Endometrium (tissue), 2 donors: ENCODE results near the gene OR2L2.
"Not testable (repeated sequence)": the region's sequence is repeated elsewhere in the genome, so short reads cannot be mapped to it uniquely, and the experiment has no call there.

Experiments
- FAIRE-seq: peaks from 2 replicates; lab custom pipeline; 2012; peaks lifted over from hg19 to GRCh38; lab: Jason Lieb, UNC
- donor health status: control.
- donor health status: control.

Gene OR2L2, protein sequence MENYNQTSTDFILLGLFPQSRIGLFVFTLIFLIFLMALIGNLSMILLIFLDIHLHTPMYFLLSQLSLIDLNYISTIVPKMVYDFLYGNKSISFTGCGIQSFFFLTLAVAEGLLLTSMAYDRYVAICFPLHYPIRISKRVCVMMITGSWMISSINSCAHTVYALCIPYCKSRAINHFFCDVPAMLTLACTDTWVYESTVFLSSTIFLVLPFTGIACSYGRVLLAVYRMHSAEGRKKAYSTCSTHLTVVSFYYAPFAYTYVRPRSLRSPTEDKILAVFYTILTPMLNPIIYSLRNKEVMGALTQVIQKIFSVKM

DNA sequence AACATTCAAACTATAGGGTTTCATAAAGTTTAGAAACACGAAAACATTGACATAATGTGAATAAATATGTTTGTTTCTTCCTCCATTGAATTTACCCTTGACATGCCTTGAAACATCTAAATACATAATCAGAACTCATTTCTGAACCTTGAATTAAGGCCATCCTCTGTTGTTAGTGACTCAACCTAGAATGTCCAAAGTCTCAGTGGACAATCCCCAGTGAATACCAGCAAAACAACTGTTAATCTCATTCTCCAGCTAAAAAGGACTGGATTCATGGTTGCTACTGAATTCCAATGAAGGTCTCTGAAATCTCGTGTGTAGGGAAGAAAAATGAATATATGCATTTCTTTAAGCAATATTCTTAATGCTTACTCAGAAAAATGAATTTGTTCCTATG is at the start of gene OR2L2:
Gene OR2L2, plus strand, starts transcription at position 301 of the 400 bp plus-strand sequence. CDS start 8,198 bp downstream, outside the sequence.
- no peak for FAIRE-seq

DNA sequence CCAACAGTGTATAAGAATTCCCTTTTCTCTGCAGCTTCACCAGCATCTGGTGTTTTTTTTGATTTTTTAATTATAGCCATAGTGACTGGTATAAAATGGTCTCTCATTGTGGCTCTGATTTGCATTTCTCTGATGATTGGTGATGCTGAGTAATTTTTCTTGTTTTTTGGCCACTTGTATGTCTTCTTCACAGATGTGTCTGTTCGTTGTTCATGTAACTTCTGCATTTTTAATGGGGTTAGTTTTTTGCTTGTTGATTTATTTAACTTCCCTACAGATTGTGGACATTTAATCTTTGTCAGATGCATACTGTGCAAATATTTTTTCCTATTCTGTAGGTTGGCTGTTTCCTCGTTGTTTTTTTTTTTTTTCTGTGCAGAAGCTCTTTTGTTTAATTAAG is 36.9 kb upstream of the OR2L2 start:
- FAIRE-seq = no peak

DNA sequence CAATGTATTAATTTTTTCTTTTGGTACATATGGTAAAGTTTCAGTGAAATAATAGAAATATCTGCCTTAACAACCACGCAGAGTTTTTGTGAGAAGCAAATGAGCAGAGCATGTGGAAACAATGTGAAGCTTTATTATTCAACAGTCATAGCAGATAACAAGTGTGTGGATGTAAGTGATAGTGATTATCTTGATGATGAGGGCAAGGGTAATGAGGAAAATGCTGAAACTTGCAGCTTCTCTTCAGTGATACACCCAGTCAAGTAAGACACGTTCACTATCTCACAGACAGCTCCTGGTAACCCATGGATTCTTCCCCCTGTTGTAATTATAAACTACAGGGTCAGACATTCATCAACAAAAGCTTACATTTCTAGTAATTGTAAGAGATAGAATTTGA is 31.1 kb upstream of the OR2L2 start:
- FAIRE-seq = no peak

DNA sequence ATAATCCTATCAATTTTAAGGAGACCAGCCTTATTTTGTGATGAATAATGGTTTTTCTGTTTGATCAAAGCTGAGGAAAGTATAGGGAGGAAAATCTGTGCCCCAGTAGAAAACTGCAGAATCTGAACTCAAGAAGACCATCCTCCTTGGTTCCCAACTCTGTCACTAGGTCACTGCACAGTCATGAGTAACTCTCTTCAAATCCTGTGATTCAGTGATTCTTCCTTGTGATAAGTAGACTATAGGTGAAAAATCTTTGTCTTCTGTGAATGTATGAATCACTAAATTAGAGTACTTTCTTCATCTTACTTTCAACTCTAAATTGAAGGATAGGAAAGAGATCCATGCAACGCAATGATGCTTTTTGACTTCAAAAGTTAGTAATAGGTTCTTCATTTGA is 29.7 kb upstream of the OR2L2 start:
- no peak for FAIRE-seq

DNA sequence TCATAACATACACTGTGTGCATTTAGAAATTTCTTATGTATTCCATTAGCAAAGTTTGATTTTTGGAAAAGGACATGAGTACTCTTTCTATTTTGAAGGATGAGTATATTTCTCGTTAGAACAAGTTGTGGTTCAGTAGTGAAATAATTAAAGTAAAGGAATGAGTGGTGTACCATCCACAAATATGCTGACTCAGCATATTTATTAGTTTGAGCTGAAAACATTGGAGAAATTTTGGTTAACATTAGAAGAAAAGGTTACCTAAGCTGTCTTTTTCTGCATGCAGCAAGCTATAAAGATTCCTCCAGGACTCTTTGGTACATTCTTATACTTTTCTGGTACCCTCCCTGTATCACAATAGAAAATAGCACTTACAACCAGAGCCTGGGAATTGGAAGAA is 22.1 kb upstream of the OR2L2 start:
- no peak for FAIRE-seq

DNA sequence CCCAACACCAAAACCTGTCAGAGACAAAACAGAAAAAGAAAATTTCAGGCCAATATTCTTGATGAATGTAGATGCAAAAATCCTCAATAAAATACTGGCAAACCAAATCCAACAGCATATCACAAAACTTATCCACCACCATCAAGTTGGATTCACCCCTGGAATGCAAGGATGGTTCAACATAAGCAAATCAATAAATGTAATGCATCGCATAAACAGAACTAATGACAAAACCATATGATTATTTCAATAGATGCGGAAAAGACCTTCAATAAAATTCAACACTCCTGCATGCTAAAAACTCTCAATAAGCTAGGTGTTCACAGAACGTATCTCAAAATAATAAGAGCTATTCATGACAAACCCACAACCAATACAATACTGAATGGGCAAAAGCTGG is 20.2 kb upstream of the OR2L2 start:
- no peak for FAIRE-seq

DNA sequence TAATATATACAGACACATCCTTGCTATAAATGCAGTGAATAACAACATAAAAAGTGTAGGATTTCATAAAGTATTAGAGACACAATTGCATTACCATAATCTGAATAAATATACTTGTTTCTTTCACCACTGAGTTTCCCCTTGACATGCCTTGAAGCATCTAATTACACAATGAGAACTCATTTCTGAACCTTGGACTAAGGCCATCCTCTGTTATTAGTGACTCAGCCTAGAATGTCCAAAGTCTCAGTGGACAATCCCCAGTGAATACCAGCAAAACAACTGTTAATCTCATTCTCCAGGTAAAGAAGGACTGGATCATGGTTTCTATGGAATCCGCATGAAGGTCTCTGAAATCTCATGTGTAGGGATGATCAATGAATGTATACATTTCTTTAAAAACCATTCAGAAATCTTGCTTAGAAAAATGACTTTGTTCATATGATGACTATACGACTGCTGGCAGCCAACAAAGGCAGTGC is 16.6 kb upstream of the OR2L2 start, which contains the start of gene OR2L5:
Gene OR2L5, plus strand, starts transcription at position 432 of the 482 bp plus-strand sequence. CDS start 8,288 bp downstream, outside the sequence.
- no peak for FAIRE-seq

DNA sequence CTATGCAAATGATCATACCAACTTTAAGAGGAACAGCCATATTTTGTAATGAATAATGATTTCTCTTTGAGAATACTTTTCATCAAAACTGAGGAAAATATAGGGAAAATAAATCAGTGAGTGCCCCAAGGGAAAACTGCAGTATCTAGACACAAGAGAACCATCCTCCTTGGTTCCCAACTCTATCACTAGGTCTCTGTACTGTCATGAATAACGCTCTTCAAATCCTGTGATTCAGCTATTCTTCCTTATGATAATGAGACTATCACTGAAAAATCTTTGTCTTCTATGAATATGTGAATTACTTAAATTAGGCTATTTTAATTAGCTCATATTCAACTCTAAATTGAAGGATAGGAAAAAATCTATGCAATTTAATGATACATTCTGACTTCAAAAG is 14.1 kb upstream of the OR2L2 start:
- FAIRE-seq = no peak

DNA sequence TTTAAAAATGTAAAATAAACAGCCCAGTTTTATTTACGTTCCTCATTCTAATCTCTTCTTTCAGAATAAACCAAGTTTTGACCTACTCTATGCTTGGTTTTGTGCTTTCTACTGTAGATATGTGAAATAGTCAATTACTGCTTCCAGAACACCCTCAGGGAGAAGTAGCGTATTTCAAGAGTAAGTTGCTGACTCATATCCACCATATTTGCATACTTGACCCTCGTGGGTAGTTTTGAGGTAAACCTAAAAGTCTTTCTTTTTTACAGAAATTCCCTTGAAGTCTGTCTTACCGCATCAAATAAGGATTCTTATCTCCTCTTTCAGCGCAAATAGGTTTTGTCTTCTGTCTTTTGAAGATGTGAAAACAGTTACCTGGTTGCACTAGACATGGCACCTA is 15.3 kb downstream of the OR2L2 start:
- FAIRE-seq = no peak

DNA sequence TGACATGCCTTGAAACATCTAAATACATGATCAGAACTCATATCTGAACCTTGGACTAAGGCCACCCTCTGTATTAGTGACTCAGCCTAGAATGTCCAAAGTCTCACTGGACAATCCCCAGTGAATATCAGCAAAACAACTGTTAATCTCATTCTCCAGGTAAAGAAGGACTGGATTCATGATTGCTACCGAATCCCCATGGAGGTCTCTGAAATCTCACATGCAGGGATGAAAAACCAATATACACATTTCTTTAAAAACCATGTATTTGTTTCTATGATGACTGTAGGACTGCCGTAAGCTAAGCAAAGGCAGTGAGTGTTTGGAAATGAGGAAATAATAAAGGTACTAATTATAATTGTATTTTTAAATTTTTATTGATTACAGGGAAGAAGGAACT is 16.7 kb downstream of the OR2L2 start, which contains the start of gene OR2L3:
Gene OR2L3, plus strand, starts transcription at position 301 of the 400 bp plus-strand sequence. CDS start 13,846 bp downstream, outside the sequence.
- FAIRE-seq = no peak

DNA sequence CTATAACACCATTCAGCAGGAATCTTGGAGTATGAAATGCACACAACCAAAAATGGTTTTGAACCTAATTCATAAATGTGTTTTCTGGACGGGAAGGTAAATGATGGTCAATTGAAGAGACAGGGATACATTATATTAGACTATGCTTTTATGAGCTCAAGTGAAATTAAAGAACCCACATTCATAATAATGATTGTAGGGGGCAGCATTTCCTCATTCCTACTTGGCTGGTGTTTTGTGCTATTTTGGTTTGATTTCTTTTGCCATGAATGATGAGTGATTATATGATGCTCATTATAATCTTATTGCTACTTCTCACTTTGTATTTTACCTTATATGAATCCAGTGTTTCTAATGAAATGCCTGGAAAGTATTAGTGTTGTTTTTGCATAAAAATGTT is 17.1 kb downstream of the OR2L2 start:
- no peak for FAIRE-seq

DNA sequence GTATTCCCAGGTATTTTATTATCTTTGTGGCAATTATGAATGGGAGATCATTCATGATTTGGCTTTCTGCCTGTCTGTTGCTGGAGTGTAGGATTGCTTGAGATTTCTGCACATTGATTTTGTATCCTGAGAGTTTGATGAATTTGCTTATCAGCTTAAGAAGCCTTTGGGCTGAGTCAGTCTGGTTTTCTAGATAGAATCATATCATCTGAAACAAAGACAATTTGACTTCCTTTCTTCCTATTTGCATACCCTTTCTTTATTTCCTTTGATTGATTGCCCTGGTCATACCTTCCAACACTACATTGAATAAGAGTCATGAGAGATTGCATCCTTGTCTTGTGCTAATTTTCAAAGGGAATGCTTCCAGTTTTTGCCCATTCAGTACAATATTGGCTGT is 24.8 kb downstream of the OR2L2 start:
- FAIRE-seq = no peak

DNA sequence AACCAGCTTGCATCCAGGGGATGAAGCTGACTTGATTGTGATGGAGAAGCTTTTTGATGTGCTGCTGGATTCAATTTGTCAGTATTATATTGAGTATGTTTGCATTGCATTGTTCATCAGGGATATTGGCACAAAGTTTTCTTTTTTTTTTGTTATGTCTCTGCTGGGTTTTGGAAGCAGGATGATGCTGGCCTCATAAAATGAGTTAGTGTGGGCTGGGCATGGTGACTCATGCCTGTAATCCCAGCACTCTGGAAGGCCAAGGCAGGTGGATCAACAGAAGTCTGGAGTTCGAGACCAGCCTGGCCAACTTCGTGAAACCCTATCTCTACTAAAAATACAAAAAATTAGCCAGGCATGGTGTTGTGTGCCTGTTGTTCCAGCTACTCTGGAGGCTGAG is 25.4 kb downstream of the OR2L2 start:
- FAIRE-seq = no peak

DNA sequence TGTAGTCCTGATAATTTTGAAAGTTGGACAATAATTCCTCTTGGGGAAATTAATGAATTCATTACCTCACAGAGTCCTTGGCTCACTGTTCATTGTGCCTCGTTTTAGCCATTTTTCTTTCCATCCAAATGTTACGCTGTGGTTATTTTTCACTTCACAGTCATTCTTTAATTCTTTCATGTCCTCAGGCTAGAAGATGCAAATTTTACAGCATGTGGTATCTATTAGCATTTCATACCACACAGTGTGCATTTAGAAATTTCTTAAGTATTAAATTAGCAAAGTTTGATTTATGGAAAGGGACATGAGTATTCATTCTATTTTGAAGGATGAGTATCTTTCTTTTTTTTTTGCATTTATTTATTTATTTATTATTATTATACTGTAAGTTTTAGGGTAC is 35.2 kb downstream of the OR2L2 start:
- no peak for FAIRE-seq

DNA sequence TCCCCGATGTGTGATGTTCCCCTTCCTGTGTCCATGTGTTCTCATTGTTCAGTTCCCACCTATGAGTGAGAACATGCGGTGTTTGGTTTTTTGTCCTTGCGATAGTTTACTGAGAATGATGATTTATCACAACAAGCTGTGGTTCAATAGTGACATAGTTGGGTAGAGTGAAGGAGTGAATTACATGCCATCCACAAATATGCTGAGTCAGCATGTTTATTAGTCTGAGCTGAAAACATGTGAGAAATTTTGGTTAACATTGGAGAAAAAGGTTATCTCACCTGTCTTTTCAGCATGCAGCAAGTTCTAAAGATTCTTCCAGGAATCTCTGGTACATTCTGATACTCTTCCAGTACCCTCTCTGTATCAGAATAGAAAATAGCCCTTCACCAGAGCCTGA is 35.7 kb downstream of the OR2L2 start:
- FAIRE-seq = no peak

DNA sequence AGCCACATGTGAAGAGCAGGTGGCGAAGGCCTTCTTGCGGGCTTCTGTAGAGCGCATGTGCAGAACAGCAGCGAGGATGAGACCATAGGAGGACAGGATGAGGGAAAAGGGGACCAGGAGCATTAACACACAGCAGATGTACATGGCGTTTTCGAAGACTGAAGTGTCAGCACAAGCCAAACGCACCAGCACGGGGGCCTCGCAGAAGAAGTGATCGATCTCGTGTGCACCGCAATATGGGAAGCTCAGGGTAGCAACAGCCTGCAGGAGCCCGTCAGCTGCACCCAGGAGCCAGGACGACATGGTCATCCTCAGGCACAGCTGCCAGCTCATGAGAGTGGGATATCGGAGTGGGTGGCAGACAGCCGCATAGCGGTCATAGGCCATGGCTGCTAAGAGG is 54.0 kb downstream of the OR2L2 start:
- FAIRE-seq = not testable (repeated sequence)
